Thyroid gland (tissue), 4 donors: ENCODE results near the gene HTRA3.

ENCODE experiments used
- CTCF ChIP-seq, 6 experiments: fragments of 200-600 bp in 3 of 6; fragments of 450-650 bp in 3 of 6; sonication (generic) in 3 of 6; IDR thresholded peaks; one replicate each; pipeline ENCODE4 v1.5.1; 2016 to 2019; ENCODE audit warnings: antibody characterized with exemption in 6 of 6, mild to moderate bottlenecking in 2 of 6, inconsistent platforms in 1 of 6, moderate library complexity in 1 of 6
- POLR2A ChIP-seq, 2 donors: fragments of 450-650 bp; IDR thresholded peaks; one replicate each; pipeline ENCODE4 v1.6.1; 2017; ENCODE audit warnings: antibody characterized with exemption in 2 of 2, mild to moderate bottlenecking in 2 of 2, moderate library complexity in 1 of 2

- TF ChIP-seq CTCF (IDR thresholded peaks at IDR 0.05): no peak
- TF ChIP-seq POLR2A (IDR thresholded peaks at IDR 0.05): no peak
These were observed 62.0 kb downstream of the HTRA3 start for GRCh38 chr4:8331575-8331955.
